ENCODE measurements around the gene PPM1J.
A peak's percentile ranks its signal among the peaks of the same experiment; 100 is the strongest.

Gene PPM1J

GRCh38 chr1:112685913-112686312, 29.2 kb downstream of the PPM1J start:
- no peak for DNase-seq

DNA sequence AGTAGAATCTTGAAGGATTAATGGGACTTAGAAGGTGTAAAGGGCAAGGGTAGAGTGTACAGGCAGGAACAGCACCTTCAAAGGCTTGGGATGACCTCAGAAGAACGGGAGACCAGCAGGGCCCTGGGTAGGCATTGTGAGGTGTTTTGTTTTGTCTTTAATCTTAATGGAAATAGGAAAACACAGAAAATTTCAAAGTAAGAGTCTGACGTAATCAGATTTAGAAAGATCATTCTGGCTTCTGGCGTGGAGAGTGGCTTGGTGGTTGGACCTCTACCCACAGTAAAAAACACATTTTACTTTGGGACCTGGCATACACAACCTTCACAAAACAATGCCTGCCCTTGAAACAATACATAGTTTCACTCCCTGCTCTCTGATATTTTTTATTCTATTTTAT, 36.5 kb downstream of the PPM1J start:
- DNase-seq, result no peak

- no peak for DNase-seq
Measured at GRCh38 chr1:112677501-112677900, 37.6 kb downstream of the PPM1J start.

- DNase-seq, result no peak
Measured at GRCh38 chr1:112676543-112676942, 38.6 kb downstream of the PPM1J start.

DNA sequence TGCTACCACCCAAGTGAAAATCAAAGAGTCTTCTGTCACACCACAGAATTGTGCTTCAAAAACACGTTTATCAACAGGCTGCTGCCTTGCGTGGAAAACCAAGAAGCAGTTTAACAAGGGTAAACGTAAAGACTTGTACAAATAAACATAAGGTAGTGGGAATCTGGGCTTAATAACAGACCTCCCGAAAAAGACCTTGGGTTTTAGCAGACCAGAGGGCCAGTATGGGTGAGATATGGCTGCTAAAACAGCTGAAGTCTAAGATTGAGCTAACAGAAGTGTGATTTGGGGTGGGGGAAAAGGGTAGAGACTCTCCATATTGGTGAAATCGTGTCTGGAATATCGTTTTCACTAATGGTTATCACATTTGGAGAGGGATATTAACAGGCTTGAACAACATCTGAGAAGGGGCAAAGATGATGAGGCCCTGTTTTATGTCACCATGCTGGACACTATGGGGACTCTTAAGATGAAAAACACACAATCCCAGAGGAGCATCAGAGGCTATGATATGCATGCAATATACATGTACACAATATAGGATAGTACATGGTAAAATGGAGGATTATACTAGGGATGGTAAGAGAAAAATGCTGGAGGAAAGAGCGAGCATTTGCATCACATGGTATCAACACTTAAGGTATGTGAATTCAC, 39.3 kb downstream of the PPM1J start:
- no peak for DNase-seq

DNA sequence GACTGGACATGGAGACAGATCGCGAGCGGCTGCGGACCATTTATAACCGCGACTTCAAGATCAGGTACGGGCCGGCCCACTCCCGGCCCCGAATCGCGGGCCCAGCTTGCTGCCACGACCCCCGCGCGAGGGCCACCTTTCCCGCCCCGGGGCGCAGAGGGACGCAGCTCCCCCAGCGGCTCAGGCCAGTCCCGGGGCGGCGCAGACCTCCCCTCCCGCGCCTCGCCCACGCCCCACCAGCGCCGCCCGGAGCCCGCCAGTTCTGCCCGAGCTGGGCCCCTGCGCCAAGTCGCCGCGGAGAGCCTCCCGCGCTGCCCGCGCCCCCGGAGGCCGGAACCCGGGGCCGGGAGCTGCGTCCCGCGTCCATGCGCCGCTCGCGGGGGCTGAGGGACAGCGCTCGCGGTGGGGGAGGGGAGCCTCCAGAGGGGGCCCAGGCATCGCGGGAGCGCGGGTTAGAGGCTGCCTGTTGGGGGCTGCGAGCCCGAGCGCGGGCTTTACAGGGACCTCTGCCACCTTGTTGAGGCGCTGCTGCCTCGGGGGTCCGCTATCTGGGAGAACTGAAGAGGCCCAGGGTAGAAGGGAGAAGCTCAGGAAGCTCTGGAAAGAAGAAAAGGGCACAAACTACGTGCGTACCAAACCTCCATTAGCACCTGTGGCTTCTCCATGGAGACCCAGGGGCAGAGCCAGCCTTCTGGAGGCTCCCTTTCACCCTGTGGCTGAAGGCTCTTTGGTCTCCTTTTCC, 40.0 kb downstream of the PPM1J start:
- peak; percentile 39 for DNase-seq

GRCh38 chr1:112674440-112674985, 40.6 kb downstream of the PPM1J start, which contains the start of gene MOV10:
Gene MOV10, plus strand, starts transcription at chr1:112674659. Its CDS starts 254 bp downstream, at chr1:112674913.
- peak; percentile 68 for DNase-seq

GRCh38 chr1:112673592-112674439, 41.3 kb downstream of the PPM1J start:
- DNase-seq, result peak; percentile 41

GRCh38 chr1:112672842-112673241, 42.3 kb downstream of the PPM1J start:
- DNase-seq, result no peak

DNA sequence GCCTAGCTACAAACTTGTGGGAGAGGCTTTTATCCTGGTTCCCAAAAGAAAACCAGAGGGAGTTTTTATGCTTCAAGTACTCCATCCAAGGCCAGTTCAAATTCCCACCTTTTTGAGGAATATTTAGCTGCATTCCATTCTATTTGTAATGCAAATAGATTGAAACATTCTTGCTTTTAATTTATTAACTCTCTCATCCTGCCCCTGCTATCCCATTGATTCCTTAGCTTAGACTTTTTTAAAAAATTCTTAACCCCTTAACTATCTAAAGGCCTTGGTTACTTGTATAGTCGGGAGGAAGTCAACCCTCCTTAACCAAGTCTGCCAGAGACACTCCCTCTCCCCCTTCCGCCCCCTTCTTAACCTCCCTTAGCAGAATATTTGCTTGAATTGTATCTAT, 43.1 kb downstream of the PPM1J start:
- no peak for DNase-seq

- DNase-seq, result no peak
Measured at GRCh38 chr1:112666946-112667345, 48.2 kb downstream of the PPM1J start.

GRCh38 chr1:112665857-112666256, 49.3 kb downstream of the PPM1J start:
- DNase-seq, result no peak

Measured in CD4-positive, alpha-beta T cell treated with Interleukin-10 for 1 hour (primary cell).